ENCODE results near the gene GNAT3.

GNAT3 gene

DNA sequence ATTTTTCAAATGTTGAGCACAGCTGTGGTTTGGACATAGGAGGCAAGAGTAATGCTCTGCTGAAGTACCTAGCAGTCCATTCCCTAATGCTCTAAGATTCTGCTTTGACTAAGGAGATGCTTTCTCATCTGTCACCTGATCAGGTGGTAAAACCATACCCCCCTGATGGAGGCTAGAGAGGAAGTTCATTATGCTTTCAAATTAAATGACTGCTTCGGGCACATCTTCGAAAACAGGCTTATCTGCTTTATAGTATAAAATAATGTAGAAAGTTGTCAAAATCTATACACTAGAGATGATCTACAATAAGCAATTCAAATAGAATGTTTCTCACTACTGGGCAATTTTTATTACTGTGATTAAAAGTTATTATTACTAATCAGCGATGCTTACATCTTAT lies at the start of gene GNAT3:
TSS of gene GNAT3 (minus strand) at position 101 of the 400 bp plus-strand sequence. CDS start 138 bp downstream, outside the sequence.
- DNase-seq: no peak

GRCh38 chr7:80558116-80558515 lies 46.3 kb upstream of the GNAT3 start:
- no peak for DNase-seq

DNA sequence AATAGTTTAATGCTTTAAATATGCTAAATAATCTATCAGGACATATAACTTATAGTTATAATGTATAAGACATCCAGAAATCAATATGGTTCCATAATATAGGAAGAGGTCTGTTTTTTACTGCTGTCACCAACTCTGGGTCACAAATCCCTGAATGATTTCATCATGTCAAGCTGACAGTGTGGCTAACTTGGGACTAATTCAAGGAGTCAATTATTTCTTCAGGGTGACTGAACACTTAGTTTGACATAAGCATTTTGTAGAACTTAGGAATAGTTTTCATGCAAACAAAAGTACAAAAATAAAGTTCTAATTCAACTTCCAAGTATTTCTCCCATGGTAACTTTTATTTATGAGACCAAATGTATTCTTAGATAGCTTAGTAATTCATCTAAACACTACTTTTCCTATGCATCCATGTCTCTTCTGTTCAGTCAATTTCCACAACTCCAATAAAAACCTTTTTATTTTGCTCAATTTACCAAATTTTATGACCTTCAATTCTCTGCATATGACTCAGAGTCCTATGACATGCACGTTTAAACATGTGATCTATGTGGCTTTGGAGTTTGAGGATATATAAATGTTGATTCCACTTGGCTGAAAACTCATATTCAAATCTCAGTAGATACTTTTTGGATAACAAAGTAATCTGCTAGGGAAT lies 40.3 kb upstream of the GNAT3 start:
- no peak for DNase-seq

DNA sequence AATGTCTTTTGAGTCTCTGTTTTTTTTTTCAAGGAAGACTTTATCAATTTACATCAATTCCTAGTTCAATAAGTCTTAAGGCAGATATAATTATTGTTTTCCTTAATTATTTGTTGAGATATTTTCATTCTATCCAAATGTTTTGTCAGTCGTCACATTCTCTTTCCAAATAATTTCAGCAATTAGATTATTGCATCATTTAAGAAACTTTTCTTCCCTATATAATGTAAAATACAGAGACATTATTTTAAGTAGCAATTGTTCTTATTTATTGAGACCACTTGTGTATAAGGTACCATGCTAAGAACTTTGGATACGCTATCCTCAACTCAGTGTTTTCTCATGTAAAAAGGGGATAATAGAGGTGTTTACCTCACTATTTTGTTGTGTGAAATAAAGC lies 38.1 kb upstream of the GNAT3 start:
- no peak for DNase-seq

DNA sequence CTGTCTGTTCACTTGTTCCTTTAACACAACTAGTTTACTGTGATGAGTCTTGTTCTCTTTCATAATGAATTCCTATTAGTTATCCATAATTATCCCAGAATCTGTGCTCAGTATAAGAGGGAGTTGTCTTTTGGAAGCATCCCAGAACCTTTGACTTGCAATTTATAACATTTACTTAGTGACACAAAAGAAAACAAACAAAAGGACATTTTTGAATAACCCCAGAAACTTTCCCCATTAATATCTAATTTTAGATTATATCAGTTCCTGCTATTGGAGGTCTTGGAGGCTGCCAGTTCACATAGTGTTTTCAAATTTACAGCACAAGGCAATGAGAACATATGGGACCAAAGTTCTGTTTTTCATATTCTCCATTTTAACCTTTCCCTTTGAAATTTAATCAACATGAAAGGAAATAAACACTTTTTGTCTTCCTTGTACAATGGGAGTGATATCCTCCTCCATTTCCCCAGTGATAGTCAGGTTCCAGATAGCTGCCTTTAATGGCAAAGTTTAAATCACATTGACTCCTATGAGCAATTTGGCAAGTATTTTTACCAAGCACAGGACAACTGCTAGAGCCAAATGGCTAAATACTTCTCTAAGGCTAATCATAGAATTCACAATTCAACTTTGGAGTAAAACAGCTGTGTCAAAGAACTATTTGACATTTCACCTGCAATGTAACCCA lies 37.1 kb upstream of the GNAT3 start:
- DNase-seq: no peak

DNA sequence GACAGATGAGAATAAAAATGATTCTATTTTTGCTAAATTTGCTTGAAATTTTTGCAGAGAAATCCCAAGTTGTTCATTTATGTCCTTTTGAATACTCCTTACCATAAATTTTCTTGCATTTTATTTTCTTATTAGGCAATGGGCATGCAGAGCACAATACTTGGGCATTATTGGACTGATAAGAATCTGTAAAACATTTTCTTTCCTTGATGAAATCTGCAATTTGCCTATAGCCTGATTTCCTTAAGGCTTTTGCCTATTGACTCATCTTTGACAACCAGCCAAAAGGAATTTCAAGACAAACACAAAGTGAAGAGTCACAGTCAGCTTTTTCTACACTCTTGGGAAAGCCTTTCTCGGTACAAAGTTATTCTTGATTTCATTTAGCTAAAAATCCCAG lies 30.5 kb upstream of the GNAT3 start:
- no peak for DNase-seq

DNA sequence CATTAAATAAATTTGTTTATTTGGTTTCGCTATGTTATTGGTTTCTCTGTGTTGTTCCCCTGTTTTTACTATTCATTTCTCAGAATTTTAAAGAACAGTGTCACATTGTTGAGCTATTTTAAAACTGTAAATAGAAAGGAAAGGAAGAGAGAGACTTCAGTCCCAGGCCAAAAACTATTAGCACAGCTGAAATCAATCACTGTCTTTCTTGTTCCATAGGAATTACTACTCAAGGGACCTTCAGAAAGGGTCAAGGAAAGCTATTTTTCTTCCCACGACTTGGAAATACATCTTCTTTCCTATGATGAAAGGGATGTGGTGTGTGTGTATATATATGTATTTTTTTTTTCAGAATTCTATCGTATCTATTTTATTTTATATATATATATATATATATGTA lies 29.0 kb upstream of the GNAT3 start:
- no peak for DNase-seq

GRCh38 chr7:80537091-80537490 lies 25.2 kb upstream of the GNAT3 start:
- DNase-seq: no peak

DNA sequence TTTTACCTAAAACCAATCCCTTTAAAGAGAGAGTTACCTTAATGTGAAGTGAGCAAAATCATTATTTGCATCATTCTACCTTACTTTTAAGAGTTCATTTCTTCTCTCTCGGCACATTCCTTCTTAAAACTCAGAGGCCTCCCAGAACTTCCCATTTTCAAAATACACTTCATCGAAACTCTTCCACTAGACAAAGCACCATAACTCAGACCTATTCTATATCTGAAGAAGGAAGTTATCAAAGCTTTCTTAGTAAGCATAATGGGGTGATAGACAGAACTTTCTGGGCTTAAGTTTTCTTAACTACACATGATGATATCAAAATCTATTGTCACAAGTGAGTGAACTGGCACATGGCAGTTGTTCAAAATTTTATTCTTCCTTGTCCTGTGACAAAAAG lies 24.6 kb upstream of the GNAT3 start:
- no peak for DNase-seq

DNA sequence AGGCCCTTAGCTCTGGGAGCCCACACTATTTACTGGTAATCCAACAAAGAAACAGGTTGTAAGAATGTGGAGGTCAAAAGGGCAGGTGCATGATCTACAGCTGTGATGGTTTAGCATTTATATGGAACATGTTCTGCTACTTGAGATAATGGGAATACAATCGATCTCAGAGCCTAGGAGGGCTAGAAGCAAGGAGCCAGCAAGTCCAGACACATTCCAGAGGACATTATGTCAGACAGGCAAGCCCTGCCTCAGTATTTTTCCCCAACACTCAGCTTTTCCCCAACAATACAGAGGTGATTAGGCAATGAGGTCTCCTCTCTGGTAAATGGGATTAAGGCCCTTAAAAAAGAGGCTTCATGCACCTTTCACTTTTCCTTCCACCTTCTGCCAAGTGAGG lies 21.4 kb upstream of the GNAT3 start:
- no peak for DNase-seq

- no peak for DNase-seq
Observed at GRCh38 chr7:80532153-80532552, 20.3 kb upstream of the GNAT3 start.

DNA sequence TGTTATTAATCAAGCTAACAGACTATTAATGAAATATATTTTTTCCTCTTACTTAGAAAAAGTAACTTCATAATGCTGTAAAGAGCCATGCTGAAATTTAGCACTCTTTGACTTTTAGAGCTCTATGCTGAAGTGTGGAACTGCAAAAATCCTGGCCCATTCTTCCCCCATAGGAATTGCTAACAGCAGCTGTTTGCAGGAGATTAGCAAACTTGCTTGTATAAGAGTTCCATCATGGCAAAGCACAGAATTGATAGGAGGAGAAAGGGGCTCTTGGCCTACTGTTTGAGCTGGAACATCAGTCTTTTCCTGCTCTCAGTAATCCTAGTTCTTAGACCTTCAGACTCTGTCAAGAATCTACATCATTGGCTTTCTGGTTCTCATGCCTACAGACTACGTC lies 18.3 kb upstream of the GNAT3 start:
- no peak for DNase-seq

DNA sequence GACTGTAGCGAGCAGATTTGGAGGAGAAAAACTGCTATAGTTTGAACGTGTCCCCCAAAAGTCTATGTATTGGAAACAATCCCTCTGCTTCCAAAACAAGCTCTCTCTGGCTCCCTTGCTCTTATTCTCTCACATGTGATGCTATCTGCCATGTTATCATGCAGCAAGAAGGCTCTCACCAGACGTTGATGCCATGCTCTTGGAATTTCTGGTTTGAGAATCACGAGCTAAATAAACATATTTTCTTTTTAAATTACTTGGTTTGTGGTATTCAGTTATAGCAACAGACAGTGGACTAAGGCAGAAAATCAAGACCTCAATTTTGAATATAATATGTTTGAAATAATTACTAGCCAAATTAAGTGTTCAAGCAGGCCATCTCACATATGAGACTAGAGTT lies 17.5 kb upstream of the GNAT3 start:
- no peak for DNase-seq

- DNase-seq: no peak
Observed at GRCh38 chr7:80528689-80529088, 16.8 kb upstream of the GNAT3 start.

GRCh38 chr7:80526472-80526871 lies 14.6 kb upstream of the GNAT3 start:
- DNase-seq: no peak

- DNase-seq: no peak
Observed at GRCh38 chr7:80524693-80525092, 12.8 kb upstream of the GNAT3 start.

GRCh38 chr7:80521809-80522208 lies 9.9 kb upstream of the GNAT3 start:
- no peak for DNase-seq

GRCh38 chr7:80520199-80520598 lies 8.3 kb upstream of the GNAT3 start:
- DNase-seq: no peak

GRCh38 chr7:80517282-80517747 lies 5.5 kb upstream of the GNAT3 start:
- no peak for DNase-seq

DNA sequence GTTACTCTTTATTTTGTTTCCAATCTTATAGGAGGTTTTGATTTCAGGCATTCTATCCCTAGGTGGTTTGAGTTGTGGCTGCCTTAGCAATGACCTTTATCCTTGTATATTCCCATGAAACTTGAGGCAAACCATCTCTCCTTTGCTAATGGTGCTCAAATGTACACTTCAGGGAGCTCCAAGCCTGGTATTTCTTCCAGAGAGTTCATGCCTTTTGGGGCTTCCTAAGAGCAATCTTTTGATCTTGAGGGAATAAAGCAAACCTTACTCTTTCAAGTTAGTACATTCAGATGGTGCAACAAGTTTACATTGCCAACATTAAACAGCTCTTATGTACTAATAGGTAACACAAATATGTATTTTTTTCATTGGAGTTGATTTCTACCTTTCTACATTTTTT lies 3.4 kb upstream of the GNAT3 start:
- DNase-seq: no peak

- DNase-seq: no peak
Observed at GRCh38 chr7:80510021-80510420, 1.8 kb downstream of the GNAT3 start.

- DNase-seq: no peak
Observed at GRCh38 chr7:80508440-80508839, 3.4 kb downstream of the GNAT3 start.

GRCh38 chr7:80505900-80506500 lies 5.9 kb downstream of the GNAT3 start:
- DNase-seq: no peak

- no peak for DNase-seq
Observed at GRCh38 chr7:80500325-80500724, 11.5 kb downstream of the GNAT3 start.

Data from CD4-positive, alpha-beta T cell treated with Interferon alpha-2 for 1 hour (primary cell).